ENCODE measurements around the gene SLC25A18. TPM values are rescaled to one million over a fixed set of nuclear protein-coding genes. Genes with fewer than 3 reads are reported as not detected.

Gene SLC25A18
- total and polyA plus RNA-seq, 7 donors, result 0.99 to 9.1 (median 4.7) TPM; not detected in 1

DNA sequence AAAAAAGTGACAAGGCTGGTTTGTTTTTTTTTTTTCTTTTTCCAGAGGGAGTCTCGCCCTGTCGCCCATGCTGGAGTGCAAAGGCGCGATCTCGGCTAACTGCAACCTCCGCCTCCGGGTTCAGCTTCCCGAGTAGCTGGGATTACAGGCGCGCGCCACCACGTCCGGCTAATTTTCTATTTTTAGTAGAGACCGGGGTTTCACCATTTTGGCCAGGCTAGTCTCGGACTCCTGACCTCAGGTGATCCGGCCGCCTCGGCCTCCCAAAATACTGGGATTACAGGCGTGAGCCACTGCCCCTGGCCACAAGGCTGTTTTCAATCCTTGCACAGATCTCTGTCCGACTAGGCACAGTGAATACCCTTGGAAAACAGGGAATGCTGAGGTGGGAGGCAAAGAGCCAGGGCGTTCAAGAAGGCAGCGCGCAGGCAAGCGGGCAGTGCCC, 64.7 kb downstream of the SLC25A18 start:
- H3K27ac ChIP-seq, result peak overlapping the region; percentile 88 to 92 (median 90)
- TF ChIP-seq CTCF (IDR thresholded peaks at IDR 0.05), result no peak
- DNase-seq, result no peak
- no peaks in the 10 kb centered on the region for H3K9me3 ChIP-seq
- H3K4me3 ChIP-seq, result peak overlapping the region; percentile 66 to 99 (median 88)
- peaks cover 0 to 12% (median 0%) of the 10 kb centered on the region in 4 donors for H3K36me3 ChIP-seq
- peaks cover 0 to 32% (median 24%) of the 10 kb centered on the region in 4 donors for H3K4me1 ChIP-seq
- WGBS, 2 donors, result 3 to 11% methylated on average over 24 of the region's 24 CpGs
- intact Hi-C loops (cut with DNase I), result loop anchor here (2.0 to 5.0 kb wide), 2 partner anchors 21 to 449 kb away; partner anchors contain the start of gene PEX26
- no peaks in the 10 kb centered on the region for H3K27me3 ChIP-seq

- Histone ChIP-seq H3K9me3 (no peaks in the 10 kb centered on the region), H3K27ac (peak within 1 kb of the TSS; percentile 88 to 92 (median 90)), H3K4me3 (peak within 1 kb of the TSS; percentile 66 to 99 (median 88)), H3K4me1 (peaks cover 0 to 32% (median 24%) of the 10 kb centered on the region in 4 donors), H3K36me3 (peaks cover 0 to 10% (median 0%) of the 10 kb centered on the region in 4 donors), H3K27me3 (no peaks in the 10 kb centered on the region)
- 1% methylated on average over 45 of the region's 45 CpGs for WGBS, 2 donors
- TF ChIP-seq POLR2A (IDR thresholded peaks at IDR 0.05) (peak; percentile 67 to 95), EP300 (IDR thresholded peaks at IDR 0.05) (peak in 1 of 4 donors; percentile 54), CTCF (IDR thresholded peaks at IDR 0.05) (no peak), POLR2AphosphoS5 (IDR thresholded peaks at IDR 0.05) (peak; percentile 91 to 97 (median 94))
- peak; percentile 99 for DNase-seq
- intact Hi-C loops (cut with DNase I), result loop anchor here (2.0 to 5.0 kb wide), 2 partner anchors 22 to 449 kb away; partner anchors contain the start of gene PEX26
Observed at GRCh38 chr22:17628406-17629172, 65.3 kb downstream of the SLC25A18 start, which contains the start of gene ATP6V1E1. TSS of gene ATP6V1E1 (minus strand) at chr22:17628749. CDS start at chr22:17628635, 114 bp downstream.

DNA sequence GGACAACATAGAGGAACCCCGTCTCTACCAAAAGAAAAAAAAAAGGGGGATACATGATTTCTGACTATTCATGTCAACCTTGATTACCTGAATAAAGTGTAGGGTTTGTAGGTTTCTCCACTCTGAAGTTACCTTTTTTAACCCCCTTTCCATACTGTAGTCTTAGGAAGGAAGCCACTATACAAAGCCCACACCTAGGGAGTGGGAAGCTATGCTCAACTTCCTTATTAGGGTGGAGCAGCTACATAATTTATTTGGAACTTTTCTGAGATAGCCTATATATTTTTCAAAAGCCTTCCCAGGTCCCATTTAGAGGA, 65.8 kb downstream of the SLC25A18 start:
- intact Hi-C loops (cut with DNase I), result loop anchor here (2.0 to 5.0 kb wide), 2 partner anchors 22 to 448 kb away; partner anchors contain the start of gene PEX26
- peak overlapping the region; percentile 88 to 92 (median 90) for H3K27ac ChIP-seq
- peaks cover 0 to 32% (median 24%) of the 10 kb centered on the region in 4 donors for H3K4me1 ChIP-seq
- H3K9me3 ChIP-seq, result no peaks in the 10 kb centered on the region
- H3K4me3 ChIP-seq, result peak overlapping the region; percentile 66 to 99 (median 88)
- H3K27me3 ChIP-seq, result no peaks in the 10 kb centered on the region
- H3K36me3 ChIP-seq, result peaks cover 0 to 5% (median 0%) of the 10 kb centered on the region in 4 donors
- WGBS, 2 donors, result 0 to 3% methylated on average over 1 of the region's 1 CpG
- TF ChIP-seq CTCF (IDR thresholded peaks at IDR 0.05), result no peak
- no peak for TF ChIP-seq POLR2A (IDR thresholded peaks at IDR 0.05)
- no peak for TF ChIP-seq EP300 (IDR thresholded peaks at IDR 0.05)
- TF ChIP-seq POLR2AphosphoS5 (IDR thresholded peaks at IDR 0.05), result no peak
- no peak for DNase-seq

DNA sequence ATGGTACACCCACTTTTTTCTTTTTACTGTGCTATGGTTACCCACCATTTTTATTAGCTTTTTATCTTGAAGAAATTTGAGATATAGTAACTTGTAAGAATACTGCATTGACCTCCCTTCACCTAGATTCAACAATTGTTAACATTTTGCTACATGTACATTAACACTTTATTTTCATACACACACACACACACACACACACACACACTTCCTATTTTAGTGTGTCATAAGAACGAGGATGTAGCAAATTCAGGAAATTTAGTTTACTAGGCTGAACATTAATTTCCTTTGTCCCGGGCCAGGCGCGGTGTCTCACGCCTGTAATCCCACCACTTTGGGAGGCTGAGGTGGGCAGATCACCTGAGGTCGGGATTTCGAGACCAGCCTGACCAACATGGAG, 66.3 kb downstream of the SLC25A18 start:
- Histone ChIP-seq H3K27me3 (no peaks in the 10 kb centered on the region), H3K27ac (peak overlapping the region; percentile 88 to 92 (median 90)), H3K36me3 (peaks cover 0 to 4% (median 0%) of the 10 kb centered on the region in 4 donors), H3K4me3 (no peak overlapping the region), H3K4me1 (peaks cover 0 to 32% (median 24%) of the 10 kb centered on the region in 4 donors), H3K9me3 (no peaks in the 10 kb centered on the region)
- TF ChIP-seq POLR2AphosphoS5 (IDR thresholded peaks at IDR 0.05) (no peak), POLR2A (IDR thresholded peaks at IDR 0.05) (no peak), EP300 (IDR thresholded peaks at IDR 0.05) (no peak), CTCF (IDR thresholded peaks at IDR 0.05) (no peak)
- intact Hi-C loops (cut with DNase I), result loop anchor here (2.0 to 5.0 kb wide), 2 partner anchors 23 to 448 kb away; partner anchors contain the start of gene PEX26
- 68 to 84% methylated on average over 7 of the region's 7 CpGs for WGBS, 2 donors
- no peak for DNase-seq
